GM12801 (cell line): ENCODE measurements around the gene IPO8.

Experiments
- CTCF ChIP-seq: IDR thresholded peaks from one replicate; pipeline ENCODE4 v1.5.1; 2011; ENCODE audit warnings: control low read depth; ENCODE audit not compliant: insufficient read length; ENCODE audit errors: extremely low read depth

The IPO8 gene

GRCh38 chr12:30622509-30622908 is 73.2 kb downstream of the IPO8 start:
- TF ChIP-seq CTCF: no peak

GRCh38 chr12:30617346-30618016 is 78.2 kb downstream of the IPO8 start:
- no peak for TF ChIP-seq CTCF

- TF ChIP-seq CTCF: no peak
Observed at GRCh38 chr12:30614031-30614430, 81.6 kb downstream of the IPO8 start.

GRCh38 chr12:30613119-30613830 is 82.4 kb downstream of the IPO8 start:
- TF ChIP-seq CTCF: no peak

- no peak for TF ChIP-seq CTCF
Observed at GRCh38 chr12:30610718-30611117, 85.0 kb downstream of the IPO8 start.

GRCh38 chr12:30603129-30603528 is 92.5 kb downstream of the IPO8 start:
- TF ChIP-seq CTCF: no peak

- TF ChIP-seq CTCF: no peak
Observed at GRCh38 chr12:30602678-30603077, 93.0 kb downstream of the IPO8 start.
